OCI-LY7 (cell line): ENCODE results near the gene ALDH16A1. TPM values are rescaled to one million over a fixed set of nuclear protein-coding genes. Genes with fewer than 3 reads are reported as not detected.

ENCODE experiments used
- BruUV-seq: library from RNA; stranded (reverse); fragments of 400-500 nt; replicated peaks from 2 replicates; lab custom pipeline; 2021; lab: Mats Ljungman, UMichigan
- CTCF ChIA-PET: fragments of 300-600 bp; sonication (Branson Sonifier 250); formaldehyde crosslinking; loops from one replicate; lab custom pipeline; 2022; ENCODE audit warnings: antibody characterized with exemption; ENCODE audit not compliant: unreplicated experiment; lab: Charles Lee
- POLR2A ChIA-PET: fragments of 300-600 bp; sonication (Branson Sonifier 250); formaldehyde crosslinking; loops from one replicate; lab custom pipeline; 2022; ENCODE audit warnings: antibody characterized with exemption; lab: Charles Lee
- DNase-seq: peaks from one replicate; pipeline ENCODE4 v3.0.0-alpha.2; 2015; ENCODE audit warnings: low spot score
- H2AFZ ChIP-seq: fragments of 200-600 bp; sonication (generic), shearing (Covaris generic); 2 replicates; pipeline ENCODE4 v1.6.1; 2014; ENCODE audit warnings: mild to moderate bottlenecking, antibody characterized with exemption, low read length, moderate library complexity
- H3K27ac ChIP-seq: fragments of 200-600 bp; sonication (generic); 2 replicates; pipeline ENCODE4 v1.5.1; 2014; ENCODE audit warnings: mixed run types, low read depth, mild to moderate bottlenecking, moderate library complexity, low read length, inconsistent platforms; ENCODE audit not compliant: poor library complexity, severe bottlenecking
- H3K36me3 ChIP-seq: fragments of 200-600 bp; sonication (generic); 2 replicates; pipeline ENCODE4 v1.6.1; 2014; ENCODE audit warnings: mild to moderate bottlenecking, antibody characterized with exemption, low read length, moderate library complexity, mixed read lengths; ENCODE audit not compliant: insufficient read depth
- H3K4me1 ChIP-seq: fragments of 200-600 bp; sonication (generic); 2 replicates; pipeline ENCODE4 v1.5.1; 2014; ENCODE audit warnings: mild to moderate bottlenecking, low read length; ENCODE audit not compliant: insufficient read depth, poor library complexity, severe bottlenecking
- H3K4me2 ChIP-seq: fragments of 200-600 bp; sonication (generic); 2 replicates; pipeline ENCODE4 v1.6.1; 2014; ENCODE audit warnings: mild to moderate bottlenecking, low read length
- H3K4me3 ChIP-seq: fragments of 200-600 bp; sonication (generic); 2 replicates; pipeline ENCODE4 v1.5.1; 2014; ENCODE audit warnings: mild to moderate bottlenecking, low read depth, low read length; ENCODE audit not compliant: poor library complexity, severe bottlenecking
- H3K79me2 ChIP-seq: fragments of 200-600 bp; sonication (generic); 2 replicates; pipeline ENCODE4 v1.6.1; 2016; ENCODE audit warnings: low read depth, mild to moderate bottlenecking, low read length, moderate library complexity, mixed read lengths; ENCODE audit not compliant: insufficient read depth
- H3K9me2 ChIP-seq: fragments of 200-600 bp; sonication (generic); 2 replicates; pipeline ENCODE4 v1.6.1; 2016; ENCODE audit warnings: mild to moderate bottlenecking, low read length, mixed read lengths; ENCODE audit not compliant: insufficient read depth
- H3K9me3 ChIP-seq: fragments of 200-600 bp; sonication (generic); 2 replicates; pipeline ENCODE4 v1.6.1; 2014; ENCODE audit warnings: mild to moderate bottlenecking, mixed run types, low read length, mixed read lengths
- H4K20me1 ChIP-seq: fragments of 200-600 bp; sonication (generic); 2 replicates; pipeline ENCODE4 v1.6.1; 2014; ENCODE audit warnings: mild to moderate bottlenecking, antibody characterized with exemption, low read length, moderate library complexity, mixed read lengths; ENCODE audit not compliant: insufficient read depth
- EZH2phosphoT487 ChIP-seq: fragments of 200-600 bp; sonication (generic); IDR thresholded peaks from 2 replicates; pipeline ENCODE4 v1.6.1; 2018; ENCODE audit warnings: low read depth, borderline replicate concordance, mild to moderate bottlenecking, mixed run types, antibody characterized with exemption, low read length, moderate library complexity, mixed read lengths
- intact Hi-C: fragments of 100-400 bp; cut with micrococcal nuclease; formaldehyde crosslinking; loops from one replicate; pipeline ENCODE4 v1.10.0; 2022; ENCODE audit not compliant: unreplicated experiment
- total RNA-seq, 2 experiments: library from RNA; depleted of rRNA in 1 of 2; stranded (reverse); fragments of >200 nt in 1 of 2; shearing (Covaris generic) in 1 of 2; gene quantifications; 2 replicates each; pipeline ENCODE4 v1.2.3, GENCODE V29; 2014 to 2022
- TF ChIP-seq, protein P1 (sequence below): fragments of 200-600 bp; sonication (generic); conservative IDR thresholded peaks from 2 replicates; pipeline ENCODE4 v1.5.1; 2014; ENCODE audit warnings: mild to moderate bottlenecking, antibody characterized with exemption, low read length, moderate library complexity, mixed read lengths

Gene ALDH16A1
- total RNA-seq, 2 experiments from 2014 or later, result 26.0 to 55.4 TPM

GRCh38 chr19:49490287-49491029 lies 37.4 kb downstream of the ALDH16A1 start:
- BruUV-seq, result no TSS peak
- intact Hi-C loops, result loop anchor here (10.0 kb wide), 2 partner anchors 274 to 856 kb away; partner anchors contain the start of genes AP2A1, DBP and TSKS
- peak; percentile 44 for DNase-seq
- Histone ChIP-seq H3K4me2 (peak overlapping the region; percentile 80), H2AFZ (no peak overlapping the region), H3K9me3 (no peaks in the 10 kb centered on the region), H4K20me1 (peaks cover 12% of the 10 kb centered on the region; the same call in 1 of the 2 replicates), H3K4me3 (peak overlapping the region; percentile 95), H3K4me1 (peaks cover 56% of the 10 kb centered on the region), H3K27ac (peak overlapping the region; percentile 94), H3K36me3 (peaks cover 61% of the 10 kb centered on the region), H3K9me2 (no peaks in the 10 kb centered on the region), H3K79me2 (peaks cover 34% of the 10 kb centered on the region)
- ChIA-PET CTCF (no interaction called here), POLR2A (no interaction called here)
- TF ChIP-seq, protein P1, sequence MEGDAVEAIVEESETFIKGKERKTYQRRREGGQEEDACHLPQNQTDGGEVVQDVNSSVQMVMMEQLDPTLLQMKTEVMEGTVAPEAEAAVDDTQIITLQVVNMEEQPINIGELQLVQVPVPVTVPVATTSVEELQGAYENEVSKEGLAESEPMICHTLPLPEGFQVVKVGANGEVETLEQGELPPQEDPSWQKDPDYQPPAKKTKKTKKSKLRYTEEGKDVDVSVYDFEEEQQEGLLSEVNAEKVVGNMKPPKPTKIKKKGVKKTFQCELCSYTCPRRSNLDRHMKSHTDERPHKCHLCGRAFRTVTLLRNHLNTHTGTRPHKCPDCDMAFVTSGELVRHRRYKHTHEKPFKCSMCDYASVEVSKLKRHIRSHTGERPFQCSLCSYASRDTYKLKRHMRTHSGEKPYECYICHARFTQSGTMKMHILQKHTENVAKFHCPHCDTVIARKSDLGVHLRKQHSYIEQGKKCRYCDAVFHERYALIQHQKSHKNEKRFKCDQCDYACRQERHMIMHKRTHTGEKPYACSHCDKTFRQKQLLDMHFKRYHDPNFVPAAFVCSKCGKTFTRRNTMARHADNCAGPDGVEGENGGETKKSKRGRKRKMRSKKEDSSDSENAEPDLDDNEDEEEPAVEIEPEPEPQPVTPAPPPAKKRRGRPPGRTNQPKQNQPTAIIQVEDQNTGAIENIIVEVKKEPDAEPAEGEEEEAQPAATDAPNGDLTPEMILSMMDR, result no peak
- TF ChIP-seq EZH2phosphoT487, result no peak

- peak overlapping the region; percentile 94 for H3K27ac ChIP-seq
- peaks cover 12% of the 10 kb centered on the region; the same call in 1 of the 2 replicates for H4K20me1 ChIP-seq
- no peaks in the 10 kb centered on the region for H3K9me2 ChIP-seq
- H3K36me3 ChIP-seq, result peaks cover 61% of the 10 kb centered on the region
- ChIA-PET CTCF (no interaction called here), POLR2A (no interaction called here)
- BruUV-seq, result no TSS peak
- peaks cover 34% of the 10 kb centered on the region for H3K79me2 ChIP-seq
- peak overlapping the region; percentile 95 for H3K4me3 ChIP-seq
- TF ChIP-seq, protein P1, result no peak
- TF ChIP-seq EZH2phosphoT487, result no peak
- no peak overlapping the region for H2AFZ ChIP-seq
- H3K4me1 ChIP-seq, result peaks cover 59% of the 10 kb centered on the region
- intact Hi-C loops, result loop anchor here (10.0 kb wide), 2 partner anchors 274 to 856 kb away; partner anchors contain the start of genes AP2A1, DBP and TSKS
- peak overlapping the region; percentile 80 for H3K4me2 ChIP-seq
- H3K9me3 ChIP-seq, result no peaks in the 10 kb centered on the region
- no peak for DNase-seq
Observed at GRCh38 chr19:49491030-49491803, 38.2 kb downstream of the ALDH16A1 start.
